Right lobe of liver (tissue), 4 donors: ENCODE data around the gene CAPS.

ENCODE experiments used
- CTCF ChIP-seq, 4 donors: fragments of 200-600 bp in 3 of 4; fragments of 450-650 bp in 1 of 4; IDR thresholded peaks; one replicate each; pipeline versions ENCODE4 v1.5.1 to v1.8.0; 2016 to 2022; ENCODE audit warnings: antibody characterized with exemption in 4 of 4, mild to moderate bottlenecking in 2 of 4
- POLR2A ChIP-seq: fragments of 450-650 bp; IDR thresholded peaks from one replicate; pipeline ENCODE4 v1.6.1; 2017; ENCODE audit warnings: antibody characterized with exemption, mild to moderate bottlenecking
- donor health status: DM: no; HTN: no; CAD: no.
- donor health status: DM: no; HTN: no; CAD: no.
- donor health status: DM: no; HTN: yes; CAD: no.

DNA sequence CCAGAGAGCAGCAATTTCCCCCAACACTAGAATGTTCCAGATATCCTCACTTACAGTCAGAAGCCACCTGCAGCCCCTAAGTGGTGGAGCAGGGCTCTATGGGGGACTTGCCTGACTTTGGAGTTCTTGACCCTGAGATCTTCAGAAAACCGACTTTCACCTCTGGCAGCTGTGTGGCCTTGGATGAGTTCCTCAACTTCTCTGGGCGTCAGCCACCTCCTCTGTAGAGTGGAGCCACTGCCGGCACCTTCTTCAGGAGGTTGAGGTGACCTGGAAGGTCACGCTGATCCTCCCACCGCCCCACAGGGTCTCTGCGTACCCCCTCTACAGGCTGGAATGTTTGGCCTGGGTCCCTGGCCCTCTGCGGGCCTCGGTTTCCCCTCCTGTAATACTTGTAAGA is 36.6 kb upstream of the CAPS start:
- TF ChIP-seq CTCF (IDR thresholded peaks at IDR 0.05) (no peak), POLR2A (no peak)
